Measurements from ENCODE around the gene RFX6. TPM values are rescaled to one million over a fixed set of nuclear protein-coding genes. Genes with fewer than 3 reads are reported as not detected.

RFX6 gene
- total RNA-seq, 2 experiments from 2014 or later = not detected

DNA sequence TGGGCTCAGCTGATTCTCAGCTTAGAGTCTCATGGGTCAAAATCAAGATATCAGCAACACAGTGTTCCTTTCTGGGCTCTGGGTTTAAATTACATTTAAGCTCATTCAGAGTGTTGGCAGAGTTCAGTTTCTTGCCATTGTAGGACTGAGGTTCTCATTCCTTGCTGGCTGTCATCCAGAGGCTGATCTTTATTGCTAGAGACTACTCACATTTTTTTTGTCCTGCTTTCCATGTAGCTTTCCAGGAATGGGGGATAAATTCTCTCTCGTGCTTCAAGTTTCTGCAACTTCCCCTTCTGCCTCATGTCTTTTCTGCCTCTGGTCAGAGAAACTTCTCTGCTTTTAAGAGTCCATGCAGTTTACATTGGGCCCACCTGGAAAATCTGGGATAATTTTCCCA lies 86.9 kb downstream of the RFX6 start:
- Mint-ChIP-seq H3K36me3 (ENCODE audit: low read depth) (no peaks in the 10 kb centered on the region), H3K9me3 (no peaks in the 10 kb centered on the region), H3K4me3 (no peak overlapping the region), H3K4me1 (ENCODE audit: low read depth) (no peaks in the 10 kb centered on the region), H3K27ac (no peak overlapping the region), H3K27me3 (peaks cover 2% of the 10 kb centered on the region)
- POLR2A ChIA-PET = no interaction called here
- ATAC-seq (no peak), DNase-seq (no peak)
- CTCF ChIA-PET = no interaction called here
- TF ChIP-seq, protein P1, sequence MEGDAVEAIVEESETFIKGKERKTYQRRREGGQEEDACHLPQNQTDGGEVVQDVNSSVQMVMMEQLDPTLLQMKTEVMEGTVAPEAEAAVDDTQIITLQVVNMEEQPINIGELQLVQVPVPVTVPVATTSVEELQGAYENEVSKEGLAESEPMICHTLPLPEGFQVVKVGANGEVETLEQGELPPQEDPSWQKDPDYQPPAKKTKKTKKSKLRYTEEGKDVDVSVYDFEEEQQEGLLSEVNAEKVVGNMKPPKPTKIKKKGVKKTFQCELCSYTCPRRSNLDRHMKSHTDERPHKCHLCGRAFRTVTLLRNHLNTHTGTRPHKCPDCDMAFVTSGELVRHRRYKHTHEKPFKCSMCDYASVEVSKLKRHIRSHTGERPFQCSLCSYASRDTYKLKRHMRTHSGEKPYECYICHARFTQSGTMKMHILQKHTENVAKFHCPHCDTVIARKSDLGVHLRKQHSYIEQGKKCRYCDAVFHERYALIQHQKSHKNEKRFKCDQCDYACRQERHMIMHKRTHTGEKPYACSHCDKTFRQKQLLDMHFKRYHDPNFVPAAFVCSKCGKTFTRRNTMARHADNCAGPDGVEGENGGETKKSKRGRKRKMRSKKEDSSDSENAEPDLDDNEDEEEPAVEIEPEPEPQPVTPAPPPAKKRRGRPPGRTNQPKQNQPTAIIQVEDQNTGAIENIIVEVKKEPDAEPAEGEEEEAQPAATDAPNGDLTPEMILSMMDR (IDR thresholded peaks at IDR 0.05) = no peak
- intact Hi-C loops (cut with micrococcal nuclease) = no loop called here

DNA sequence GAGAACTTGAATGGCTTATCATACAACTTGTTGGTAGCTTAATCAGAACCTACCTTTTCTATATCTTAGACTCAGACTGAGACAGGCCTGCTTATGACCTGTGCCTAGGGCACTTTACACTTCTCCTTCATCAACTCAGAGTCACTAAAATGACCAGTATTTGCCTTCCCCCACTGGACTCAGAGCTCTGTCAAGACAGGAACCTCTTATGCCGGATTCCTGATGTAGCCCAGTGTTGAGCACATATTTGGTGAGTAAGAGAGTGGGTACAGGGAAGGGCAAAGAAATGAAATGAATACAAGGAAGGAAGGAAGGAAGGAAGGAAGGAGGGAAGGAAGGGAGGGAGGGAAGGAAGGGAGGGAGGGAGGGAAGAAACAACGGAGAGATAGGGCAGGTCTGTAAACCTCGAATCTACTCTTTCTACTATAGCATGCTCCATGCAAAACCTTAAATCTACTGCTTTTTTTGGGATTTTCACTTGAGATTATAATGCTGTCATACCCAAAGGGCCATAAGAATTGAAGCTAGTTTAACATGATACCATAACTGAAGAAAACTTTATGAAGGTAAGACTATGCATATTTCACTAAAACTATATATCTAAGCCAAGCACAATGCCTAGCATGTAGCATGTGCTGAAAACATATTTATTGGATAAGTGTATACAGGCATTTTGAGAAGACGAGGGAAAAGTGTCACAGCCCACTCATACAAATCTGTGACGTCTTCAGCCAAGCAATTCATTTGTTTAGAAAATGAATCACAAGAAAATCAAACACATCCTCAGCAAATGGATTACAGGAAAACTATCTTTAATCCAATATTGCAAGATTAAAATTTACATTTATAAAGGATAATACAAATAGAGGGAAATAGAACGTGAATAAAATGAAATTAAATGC lies 89.9 kb downstream of the RFX6 start:
- ATAC-seq = no peak
- DNase-seq = no peak
- H3K9me3 Mint-ChIP-seq = no peaks in the 10 kb centered on the region
- intact Hi-C loops (cut with micrococcal nuclease) = no loop called here
- ChIA-PET CTCF (no interaction called here), POLR2A (no interaction called here)
- no peak overlapping the region for H3K4me3 Mint-ChIP-seq
- peaks cover 8% of the 10 kb centered on the region for H3K27me3 Mint-ChIP-seq
- TF ChIP-seq, protein P1 (IDR thresholded peaks at IDR 0.05) = no peak
- H3K27ac Mint-ChIP-seq = no peak overlapping the region
- H3K36me3 Mint-ChIP-seq (ENCODE audit: low read depth) = no peaks in the 10 kb centered on the region
- no peaks in the 10 kb centered on the region for H3K4me1 Mint-ChIP-seq (ENCODE audit: low read depth)

DNA sequence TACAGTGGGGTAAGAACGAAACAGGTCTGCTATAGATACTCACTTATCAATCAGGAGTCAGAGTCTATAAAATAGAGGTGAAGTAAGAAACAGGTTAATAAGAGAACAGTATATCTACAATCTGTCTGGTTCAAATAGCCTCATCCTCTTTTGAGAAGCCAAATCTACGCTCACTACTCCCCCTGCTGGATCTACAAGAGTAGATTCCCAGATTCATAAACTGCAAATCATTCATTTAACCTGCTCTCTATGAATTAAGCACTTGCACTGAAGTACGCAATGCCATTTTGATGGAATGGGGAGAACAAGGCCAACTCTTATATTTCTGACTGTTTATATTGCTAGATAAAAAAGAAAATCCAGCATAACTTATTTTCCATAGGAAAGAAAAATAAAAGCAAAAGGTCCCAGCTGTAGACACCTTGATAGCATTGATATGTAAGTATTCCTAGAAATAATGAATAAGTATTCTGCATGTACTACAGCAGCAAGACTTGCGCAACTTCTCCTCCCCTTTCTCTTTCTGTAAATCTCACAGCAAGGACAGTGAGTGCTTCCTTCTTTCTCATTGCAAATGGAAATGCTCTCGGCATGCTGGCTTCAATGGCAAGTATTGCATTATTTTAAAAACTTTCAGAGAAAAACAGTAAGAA lies 92.3 kb downstream of the RFX6 start:
- ChIA-PET POLR2A (interaction anchor here (0.6 kb wide), 1 partner anchor 136 kb away, joined by 3 read pairs; no protein-coding TSS in a partner anchor), CTCF (interaction anchor here (0.7 to 1.9 kb wide), 9 partner anchors 9 to 206 kb away, joined by 3 to 6 read pairs (median 3); no protein-coding TSS in a partner anchor)
- DNase-seq = peak; percentile 20

DNA sequence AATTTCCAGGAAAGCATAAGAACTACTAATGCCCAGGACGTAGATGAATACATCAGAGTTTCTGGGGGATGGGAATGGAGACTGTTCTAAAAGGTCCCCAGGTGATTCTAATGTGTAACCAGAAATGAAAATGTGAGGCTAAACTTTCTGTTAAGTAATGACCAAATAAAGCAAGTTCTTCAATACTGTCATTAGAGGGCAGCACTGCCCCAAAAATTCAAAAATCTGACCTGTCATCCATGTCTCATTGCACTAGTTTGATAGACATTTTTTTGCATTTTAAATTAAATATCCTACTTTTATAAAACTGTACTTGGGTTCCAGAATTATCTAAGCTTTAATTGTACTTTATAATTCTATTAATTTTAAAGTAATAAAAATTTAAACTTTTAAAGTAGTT lies 94.9 kb downstream of the RFX6 start:
- H3K36me3 Mint-ChIP-seq (ENCODE audit: low read depth) = no peaks in the 10 kb centered on the region
- H3K27ac Mint-ChIP-seq = no peak overlapping the region
- ATAC-seq = no peak
- TF ChIP-seq, protein P1 (IDR thresholded peaks at IDR 0.05) = peak; percentile 31
- peaks cover 8% of the 10 kb centered on the region for H3K27me3 Mint-ChIP-seq
- no peak overlapping the region for H3K4me3 Mint-ChIP-seq
- no peaks in the 10 kb centered on the region for H3K9me3 Mint-ChIP-seq
- CTCF ChIA-PET = interaction anchor here (1.6 kb wide), 1 partner anchor 28 kb away, joined by 3 read pairs; no protein-coding TSS in a partner anchor
- H3K4me1 Mint-ChIP-seq (ENCODE audit: low read depth) = no peaks in the 10 kb centered on the region
- intact Hi-C loops (cut with micrococcal nuclease) = no loop called here
- DNase-seq = peak; percentile 43
- POLR2A ChIA-PET = no interaction called here

More for the DNA sequence above, 92.3 kb downstream of the RFX6 start:
- no peaks in the 10 kb centered on the region for H3K9me3 Mint-ChIP-seq
- H3K36me3 Mint-ChIP-seq (ENCODE audit: low read depth) = no peaks in the 10 kb centered on the region
- H3K27me3 Mint-ChIP-seq = peaks cover 8% of the 10 kb centered on the region
- ATAC-seq = peak; percentile 61
- no peak overlapping the region for H3K27ac Mint-ChIP-seq
- intact Hi-C loops (cut with micrococcal nuclease) = no loop called here
- TF ChIP-seq, protein P1 (IDR thresholded peaks at IDR 0.05) = peak; percentile 60
- no peak overlapping the region for H3K4me3 Mint-ChIP-seq
- H3K4me1 Mint-ChIP-seq (ENCODE audit: low read depth) = no peaks in the 10 kb centered on the region

DNA sequence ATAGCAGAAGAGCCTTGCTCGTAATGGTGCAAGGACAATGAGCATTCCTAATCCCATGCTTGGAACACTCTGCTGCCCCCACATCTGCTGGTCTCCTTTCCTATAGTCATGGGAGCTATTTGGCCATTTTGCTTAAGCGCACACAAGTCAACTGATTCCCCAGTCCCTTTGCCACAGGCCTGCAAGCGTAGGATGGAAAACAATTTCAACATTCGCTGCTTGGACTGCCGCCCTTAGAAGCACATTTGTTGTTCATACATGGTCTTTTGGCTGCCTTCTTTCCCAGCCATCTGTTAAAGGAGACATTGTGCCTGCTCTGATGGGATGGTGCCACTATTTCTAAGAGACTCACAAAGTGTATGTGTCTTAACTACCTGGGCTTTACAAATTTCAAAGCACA lies 96.9 kb downstream of the RFX6 start:
- no peak overlapping the region for H3K27ac Mint-ChIP-seq
- ChIA-PET CTCF (no interaction called here), POLR2A (no interaction called here)
- DNase-seq = no peak
- H3K36me3 Mint-ChIP-seq (ENCODE audit: low read depth) = no peaks in the 10 kb centered on the region
- TF ChIP-seq, protein P1 (IDR thresholded peaks at IDR 0.05) = no peak
- no peaks in the 10 kb centered on the region for H3K9me3 Mint-ChIP-seq
- H3K27me3 Mint-ChIP-seq = peaks cover 11% of the 10 kb centered on the region
- H3K4me1 Mint-ChIP-seq (ENCODE audit: low read depth) = no peaks in the 10 kb centered on the region
- intact Hi-C loops (cut with micrococcal nuclease) = no loop called here
- H3K4me3 Mint-ChIP-seq = no peak overlapping the region
- no peak for ATAC-seq
